Smooth muscle cell (in vitro differentiated cells): Measurements from ENCODE around the gene CCNK. TPM values are rescaled to one million over a fixed set of nuclear protein-coding genes. Genes with fewer than 3 reads are reported as not detected.

ENCODE experiments used
- DNase-seq: peaks from one replicate; lab custom pipeline; 2025; ENCODE audit not compliant: unreplicated experiment; lab: John Stamatoyannopoulos, UW
- H2AFZ ChIP-seq: fragments of 200-600 bp; sonication (generic); 2 replicates; pipeline ENCODE4 v1.6.0; 2016; ENCODE audit warnings: antibody characterized with exemption, low read depth, mild to moderate bottlenecking
- H3F3A ChIP-seq: fragments of 200-600 bp; sonication (generic); 2 replicates; pipeline ENCODE4 v1.6.0; 2017; ENCODE audit warnings: antibody characterized with exemption, low read depth
- H3K27ac ChIP-seq: fragments of 200-600 bp; sonication (generic); 2 replicates; pipeline ENCODE4 v1.5.1; 2016; ENCODE audit warnings: low read depth, mild to moderate bottlenecking
- H3K27me3 ChIP-seq: fragments of 200-600 bp; sonication (generic); 2 replicates; pipeline ENCODE4 v1.6.1; 2016; ENCODE audit warnings: low read depth, mild to moderate bottlenecking
- H3K36me3 ChIP-seq: fragments of 200-600 bp; sonication (generic); 2 replicates; pipeline ENCODE4 v1.5.1; 2016; ENCODE audit warnings: low read depth
- H3K4me1 ChIP-seq: fragments of 200-600 bp; sonication (generic); 2 replicates; pipeline ENCODE4 v1.5.1; 2016; ENCODE audit warnings: low read depth
- H3K4me2 ChIP-seq: fragments of 200-600 bp; sonication (generic); 2 replicates; pipeline ENCODE4 v1.6.0; 2016; ENCODE audit warnings: mild to moderate bottlenecking
- H3K4me3 ChIP-seq: fragments of 200-600 bp; sonication (generic); 2 replicates; pipeline ENCODE4 v1.5.1; 2016; ENCODE audit warnings: mild to moderate bottlenecking
- H3K79me2 ChIP-seq: fragments of 200-600 bp; sonication (generic); 2 replicates; pipeline ENCODE4 v1.6.0; 2016; ENCODE audit warnings: low read depth, mild to moderate bottlenecking
- H3K9ac ChIP-seq: fragments of 200-600 bp; sonication (generic); 2 replicates; pipeline ENCODE4 v1.6.0; 2016; ENCODE audit warnings: low read depth
- H3K9me3 ChIP-seq: fragments of 200-600 bp; sonication (generic); replicated peaks from 2 replicates; pipeline ENCODE4 v1.5.1; 2016; ENCODE audit warnings: low read depth
- H4K20me1 ChIP-seq: fragments of 200-600 bp; sonication (generic); 2 replicates; pipeline ENCODE4 v1.6.0; 2016; ENCODE audit warnings: low read depth
- WGBS: methylation state at CpG from one replicate; pipeline ENCODE4 v1.1.7; 2016; ENCODE audit warnings: low lambda C conversion rate; 5-methylcytosine and 5-hydroxymethylcytosine counted together
- polyA plus RNA-seq: library from polyadenylated mRNA; unstranded; fragments of >200 nt; fragmentation: Nextera tagmentation; extraction: Ambion mirVana; gene quantifications from 2 replicates; pipeline ENCODE4 v1.2.1, GENCODE V29; 2016
- total RNA-seq: library from RNA; depleted of rRNA; stranded (reverse); fragments of >200 nt; gene quantifications from 2 replicates; pipeline ENCODE4 v1.2.3, GENCODE V29; 2014
- TF ChIP-seq, protein P1 (sequence below): fragments of 200-600 bp; sonication (generic); IDR thresholded peaks from 2 replicates; pipeline ENCODE4 v1.5.1; 2017; ENCODE audit warnings: borderline replicate concordance, mild to moderate bottlenecking, antibody characterized with exemption; ENCODE audit not compliant: insufficient read depth, poor library complexity, severe bottlenecking

CCNK gene
- total and polyA plus RNA-seq, 2 experiments from 2014 or later: 14.6 to 32.9 TPM

GRCh38 chr14:99522457-99522891 lies 41.3 kb downstream of the CCNK start:
- no peak for DNase-seq
- H3K27me3 ChIP-seq: no peaks in the 10 kb centered on the region
- no peak overlapping the region for H3K4me3 ChIP-seq
- TF ChIP-seq, protein P1, sequence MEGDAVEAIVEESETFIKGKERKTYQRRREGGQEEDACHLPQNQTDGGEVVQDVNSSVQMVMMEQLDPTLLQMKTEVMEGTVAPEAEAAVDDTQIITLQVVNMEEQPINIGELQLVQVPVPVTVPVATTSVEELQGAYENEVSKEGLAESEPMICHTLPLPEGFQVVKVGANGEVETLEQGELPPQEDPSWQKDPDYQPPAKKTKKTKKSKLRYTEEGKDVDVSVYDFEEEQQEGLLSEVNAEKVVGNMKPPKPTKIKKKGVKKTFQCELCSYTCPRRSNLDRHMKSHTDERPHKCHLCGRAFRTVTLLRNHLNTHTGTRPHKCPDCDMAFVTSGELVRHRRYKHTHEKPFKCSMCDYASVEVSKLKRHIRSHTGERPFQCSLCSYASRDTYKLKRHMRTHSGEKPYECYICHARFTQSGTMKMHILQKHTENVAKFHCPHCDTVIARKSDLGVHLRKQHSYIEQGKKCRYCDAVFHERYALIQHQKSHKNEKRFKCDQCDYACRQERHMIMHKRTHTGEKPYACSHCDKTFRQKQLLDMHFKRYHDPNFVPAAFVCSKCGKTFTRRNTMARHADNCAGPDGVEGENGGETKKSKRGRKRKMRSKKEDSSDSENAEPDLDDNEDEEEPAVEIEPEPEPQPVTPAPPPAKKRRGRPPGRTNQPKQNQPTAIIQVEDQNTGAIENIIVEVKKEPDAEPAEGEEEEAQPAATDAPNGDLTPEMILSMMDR: no peak
- peaks cover 5% of the 10 kb centered on the region for H3F3A ChIP-seq
- 2% methylated on average over 11 of the region's 12 CpGs for WGBS
- H4K20me1 ChIP-seq: peaks cover 12% of the 10 kb centered on the region
- peaks cover 38% of the 10 kb centered on the region for H3K4me1 ChIP-seq
- no peak overlapping the region for H3K9ac ChIP-seq
- H3K36me3 ChIP-seq: no peaks in the 10 kb centered on the region
- no peaks in the 10 kb centered on the region for H3K9me3 ChIP-seq
- no peak overlapping the region for H2AFZ ChIP-seq
- peak overlapping the region; percentile 74 for H3K4me2 ChIP-seq
- H3K27ac ChIP-seq: peak overlapping the region; percentile 33
- H3K79me2 ChIP-seq: no peaks in the 10 kb centered on the region

DNA sequence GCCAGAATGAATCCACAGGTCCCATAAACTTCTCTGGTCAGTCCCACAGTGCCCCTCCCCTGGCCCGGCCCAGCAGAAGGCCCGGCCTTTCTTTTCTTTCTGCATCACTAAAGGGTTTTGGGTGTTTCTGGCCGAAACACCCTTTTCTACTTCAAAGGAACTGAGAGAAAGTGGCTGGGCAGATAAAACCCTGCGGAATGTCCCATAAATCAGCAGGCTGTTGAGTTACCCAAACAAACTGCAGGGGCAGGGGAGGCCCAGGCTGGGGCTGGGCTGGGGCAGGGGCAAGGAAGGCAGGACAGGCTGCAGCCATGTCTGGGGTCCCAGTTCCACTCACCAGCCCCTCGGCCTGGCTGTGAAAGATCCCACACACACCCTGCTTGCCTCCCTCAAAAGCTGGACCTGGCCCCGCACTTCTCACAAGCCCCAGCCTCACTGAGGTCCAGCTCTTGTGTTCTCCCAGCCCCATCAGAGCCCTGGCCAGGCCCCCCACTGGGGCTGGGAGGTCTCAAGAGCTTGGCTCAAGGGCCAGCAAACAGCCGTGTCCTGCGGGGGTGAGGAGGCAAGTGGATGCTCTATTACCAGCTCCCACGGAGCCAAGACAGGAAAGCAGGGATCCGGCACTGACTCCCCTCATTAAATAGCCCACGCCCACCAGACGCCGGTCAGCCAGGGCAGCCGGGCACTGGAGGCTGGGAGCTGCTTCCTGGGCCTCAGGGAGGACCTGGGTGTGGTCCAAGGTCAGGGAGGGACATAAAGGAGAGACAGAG lies 41.9 kb downstream of the CCNK start:
- TF ChIP-seq, protein P1: no peak
- WGBS: 14% methylated on average over 13 of the region's 14 CpGs
- H4K20me1 ChIP-seq: peaks cover 5% of the 10 kb centered on the region
- H3K4me3 ChIP-seq: no peak overlapping the region
- H3K79me2 ChIP-seq: no peaks in the 10 kb centered on the region
- H3F3A ChIP-seq: peaks cover 5% of the 10 kb centered on the region
- no peaks in the 10 kb centered on the region for H3K36me3 ChIP-seq
- H3K9me3 ChIP-seq: no peaks in the 10 kb centered on the region
- peaks cover 38% of the 10 kb centered on the region for H3K4me1 ChIP-seq
- DNase-seq: no peak
- H2AFZ ChIP-seq: no peak overlapping the region
- H3K27me3 ChIP-seq: no peaks in the 10 kb centered on the region
- H3K27ac ChIP-seq: peak overlapping the region; percentile 33
- no peak overlapping the region for H3K9ac ChIP-seq
- H3K4me2 ChIP-seq: peak overlapping the region; percentile 74

GRCh38 chr14:99523704-99524055 lies 42.5 kb downstream of the CCNK start:
- Histone ChIP-seq H3K4me3 (no peak overlapping the region), H3K27ac (no peak overlapping the region), H3F3A (peaks cover 5% of the 10 kb centered on the region), H3K79me2 (no peaks in the 10 kb centered on the region), H4K20me1 (peaks cover 1% of the 10 kb centered on the region), H3K36me3 (no peaks in the 10 kb centered on the region), H3K27me3 (no peaks in the 10 kb centered on the region), H3K4me2 (peak overlapping the region; percentile 48), H3K9ac (no peak overlapping the region), H3K4me1 (peaks cover 38% of the 10 kb centered on the region), H3K9me3 (no peaks in the 10 kb centered on the region), H2AFZ (no peak overlapping the region)
- no peak for DNase-seq
- TF ChIP-seq, protein P1: no peak
- WGBS: 80% methylated on average over 5 of the region's 5 CpGs

DNA sequence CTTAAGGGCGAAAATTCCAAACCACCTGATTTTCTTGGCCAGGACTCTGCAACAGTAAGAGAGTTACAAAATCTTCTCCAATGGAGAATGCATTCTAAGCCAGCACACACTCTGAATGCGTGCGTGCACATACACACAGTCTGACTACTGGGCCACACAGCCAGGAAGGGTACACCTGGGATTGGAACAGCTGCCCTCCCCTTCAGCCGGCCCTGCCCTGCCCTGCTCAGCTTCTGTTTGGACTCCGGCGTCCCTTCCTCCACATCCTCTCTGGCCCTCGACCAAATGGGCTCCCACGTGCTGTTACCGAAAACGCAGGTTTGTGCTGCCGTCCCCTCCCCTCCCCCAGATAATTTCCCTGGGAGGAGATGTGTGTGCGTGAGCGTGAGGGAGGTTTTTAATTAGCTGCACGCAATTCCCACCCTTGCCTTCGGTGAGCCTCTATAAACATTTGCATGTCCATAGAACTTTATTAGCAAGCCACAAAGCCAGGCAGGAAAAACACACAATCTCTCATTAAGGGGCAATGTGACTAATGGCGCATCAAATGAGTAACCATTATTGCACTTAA lies 43.0 kb downstream of the CCNK start:
- Histone ChIP-seq H3K4me3 (no peak overlapping the region), H3K4me2 (no peak overlapping the region), H3K79me2 (no peaks in the 10 kb centered on the region), H4K20me1 (no peaks in the 10 kb centered on the region), H2AFZ (no peak overlapping the region), H3K27me3 (no peaks in the 10 kb centered on the region), H3K9me3 (no peaks in the 10 kb centered on the region), H3K4me1 (peaks cover 38% of the 10 kb centered on the region), H3K36me3 (no peaks in the 10 kb centered on the region), H3K9ac (no peak overlapping the region), H3K27ac (no peak overlapping the region), H3F3A (peaks cover 5% of the 10 kb centered on the region)
- no peak for DNase-seq
- 59% methylated on average over 16 of the region's 16 CpGs for WGBS
- TF ChIP-seq, protein P1: no peak
